ENCODE results near the gene SMAD7. TPM values are rescaled to one million over a fixed set of nuclear protein-coding genes. Genes with fewer than 3 reads are reported as not detected.

The SMAD7 gene
- total RNA-seq, 4 donors from 2014 or later: 33.6 to 78.4 (median 47.2) TPM

- DNase-seq (ENCODE audit: low spot score): no peak
- TF ChIP-seq CTCF (IDR thresholded peaks at IDR 0.05): no peak
- ATAC-seq (ENCODE audit: low FRiP score): no peak
Observed at GRCh38 chr18:48886520-48887293, 64.1 kb downstream of the SMAD7 start.

- no peak for TF ChIP-seq CTCF (IDR thresholded peaks at IDR 0.05)
- no peak for DNase-seq (ENCODE audit: low spot score)
- no peak for ATAC-seq (ENCODE audit: low FRiP score)
Observed at GRCh38 chr18:48885924-48886400, 64.8 kb downstream of the SMAD7 start.

GRCh38 chr18:48885266-48885923 is 65.4 kb downstream of the SMAD7 start:
- DNase-seq (ENCODE audit: low spot score): no peak
- ATAC-seq (ENCODE audit: low FRiP score): no peak
- TF ChIP-seq CTCF (IDR thresholded peaks at IDR 0.05): no peak

- DNase-seq (ENCODE audit: low spot score): no peak
- peak; percentile 29 for ATAC-seq (ENCODE audit: low FRiP score)
- no peak for TF ChIP-seq CTCF (IDR thresholded peaks at IDR 0.05)
Observed at GRCh38 chr18:48884771-48885170, 66.0 kb downstream of the SMAD7 start.

- ATAC-seq (ENCODE audit: low FRiP score) (no peak), DNase-seq (ENCODE audit: low spot score) (peak; percentile 20)
- no peak for TF ChIP-seq CTCF (IDR thresholded peaks at IDR 0.05)
Observed at GRCh38 chr18:48884306-48884705, 66.5 kb downstream of the SMAD7 start.

- ATAC-seq (ENCODE audit: low FRiP score) (no peak), DNase-seq (ENCODE audit: low spot score) (no peak)
- TF ChIP-seq CTCF (IDR thresholded peaks at IDR 0.05): no peak
Observed at GRCh38 chr18:48882379-48882778, 68.4 kb downstream of the SMAD7 start.
